Right lung (tissue), 5 donors: ENCODE data around the gene ESRRA. TPM values are rescaled to one million over a fixed set of nuclear protein-coding genes. Genes with fewer than 3 reads are reported as not detected.

Source experiments
- DNase-seq, 2 donors: peaks; one replicate each; pipeline ENCODE4 v3.0.0-alpha.2; 2013
- polyA plus RNA-seq, 5 donors: library from polyadenylated mRNA; unstranded; fragments of 120-200 nt; gene quantifications; one replicate each; pipeline versions ENCODE4 v1.2.1 to v1.2.3, GENCODE V29; 2013; ENCODE audit warnings: inconsistent platforms in 1 of 5, low replicate concordance in 1 of 5; ENCODE audit not compliant: insufficient read length in 5 of 5, insufficient read depth in 1 of 5

The ESRRA gene
- polyA plus RNA-seq, 5 donors: 6.9 to 21.0 (median 12.4) TPM

GRCh38 chr11:64362339-64362738 is 57.0 kb downstream of the ESRRA start:
- DNase-seq: no peak

- no peak for DNase-seq
Measured at GRCh38 chr11:64364435-64364834, 59.1 kb downstream of the ESRRA start.

GRCh38 chr11:64364911-64365310 is 59.6 kb downstream of the ESRRA start:
- no peak for DNase-seq

Other genes with a start within 250 kb of the ESRRA start
- gene MACROD1, start 139.4 kb upstream of the ESRRA start, polyA plus RNA-seq: 10 to 100 TPM; 16.4 to 26.7 (median 24.3) TPM
- gene STIP1, start 119.4 kb upstream of the ESRRA start, polyA plus RNA-seq: 100 to 1,000 TPM; 168 to 203 (median 187) TPM
- gene FERMT3, start 98.8 kb upstream of the ESRRA start, polyA plus RNA-seq: 10 to 100 TPM in 2 of 5 donors, 1 to 10 TPM in 3; 6.4 to 13.2 (median 9.6) TPM
- gene TRPT1, start 79.3 kb upstream of the ESRRA start, polyA plus RNA-seq: 10 to 100 TPM; 23.7 to 39.2 (median 32.1) TPM
- gene NUDT22, start 79.2 kb upstream of the ESRRA start, polyA plus RNA-seq: 10 to 100 TPM; 16.5 to 29.4 (median 17.8) TPM
- 10 to 100 TPM; 57.9 to 88.9 (median 71.2) TPM for gene DNAJC4, start 75.0 kb upstream of the ESRRA start, polyA plus RNA-seq
- gene VEGFB, start 70.9 kb upstream of the ESRRA start, polyA plus RNA-seq: 100 to 1,000 TPM in 1 of 5 donors, 10 to 100 TPM in 4; 64.5 to 112 (median 76.6) TPM
- 10 to 100 TPM; 53.0 to 90.8 (median 67.2) TPM for gene FKBP2, start 64.4 kb upstream of the ESRRA start, polyA plus RNA-seq
- 100 to 1,000 TPM in 1 of 5 donors, 10 to 100 TPM in 4; 63.2 to 139 (median 70.0) TPM for gene PPP1R14B, start 58.6 kb upstream of the ESRRA start, polyA plus RNA-seq
- gene PLCB3, start 54.0 kb upstream of the ESRRA start, polyA plus RNA-seq: 10 to 100 TPM; 15.7 to 25.9 (median 18.7) TPM
- 10 to 100 TPM; 38.7 to 87.5 (median 51.3) TPM for gene BAD, start 20.9 kb upstream of the ESRRA start, polyA plus RNA-seq
- gene GPR137, start 19.7 kb upstream of the ESRRA start, polyA plus RNA-seq: 10 to 100 TPM; 19.2 to 43.8 (median 30.9) TPM
- gene KCNK4, start 14.2 kb upstream of the ESRRA start, polyA plus RNA-seq: under 1 TPM in 2 of 5 donors, not detected in 3; 0.09 to 0.10 TPM
- under 1 TPM in 3 of 5 donors, not detected in 2; 0.15 to 0.33 (median 0.28) TPM for gene CATSPERZ, start 5.2 kb upstream of the ESRRA start, polyA plus RNA-seq
- gene TRMT112, start 12.0 kb downstream of the ESRRA start, polyA plus RNA-seq: 100 to 1,000 TPM; 201 to 308 (median 233) TPM
- gene PRDX5, start 12.6 kb downstream of the ESRRA start, polyA plus RNA-seq: 100 to 1,000 TPM; 141 to 272 (median 177) TPM
- gene CCDC88B, start 34.7 kb downstream of the ESRRA start, polyA plus RNA-seq: 1 to 10 TPM; 3.9 to 7.4 (median 5.2) TPM
- gene RPS6KA4, start 53.6 kb downstream of the ESRRA start, polyA plus RNA-seq: 10 to 100 TPM; 10.0 to 22.1 (median 13.0) TPM